Liver (tissue), 3 donors: ENCODE results near the gene MYH14.

Experiments used
- ATF3 ChIP-seq: IDR thresholded peaks from 2 replicates; pipeline ENCODE4 v1.6.1; 2016; ENCODE audit warnings: antibody characterized with exemption
- CTCF ChIP-seq: fragments of 150-350 bp; IDR thresholded peaks from 2 replicates; pipeline ENCODE4 v1.5.1; 2017; ENCODE audit warnings: improper control_type of control experiment, low read depth, low read length; ENCODE audit not compliant: missing input control
- FOXA1 ChIP-seq: IDR thresholded peaks from 2 replicates; pipeline ENCODE4 v1.6.1; 2016; ENCODE audit warnings: antibody characterized with exemption
- MAX ChIP-seq: IDR thresholded peaks from 2 replicates; pipeline ENCODE4 v1.6.1; 2016; ENCODE audit warnings: antibody characterized with exemption
- NR2F2 ChIP-seq: IDR thresholded peaks from 2 replicates; pipeline ENCODE4 v1.6.1; 2016; ENCODE audit warnings: antibody characterized with exemption
- SP1 ChIP-seq: IDR thresholded peaks from 2 replicates; pipeline ENCODE4 v1.6.1; 2018; ENCODE audit warnings: antibody characterized with exemption, mild to moderate bottlenecking
- TAF1 ChIP-seq: conservative IDR thresholded peaks from 2 replicates; pipeline ENCODE4 v1.6.1; 2016; ENCODE audit warnings: antibody characterized with exemption, mild to moderate bottlenecking
- YY1 ChIP-seq: IDR thresholded peaks from 2 replicates; pipeline ENCODE4 v1.6.1; 2016; ENCODE audit warnings: antibody characterized with exemption, mild to moderate bottlenecking
- TF ChIP-seq, protein P1 (sequence below): IDR thresholded peaks from 2 replicates; pipeline ENCODE4 v1.6.1; 2016; ENCODE audit warnings: antibody characterized with exemption
- TF ChIP-seq, protein P2 (sequence below): IDR thresholded peaks from 2 replicates; pipeline ENCODE4 v1.6.1; 2016; ENCODE audit warnings: antibody characterized with exemption, mild to moderate bottlenecking
- donor health status: healthy.
- donor health status: healthy.

- no peak for TF ChIP-seq YY1
- no peak for TF ChIP-seq NR2F2
- no peak for TF ChIP-seq CTCF
- TF ChIP-seq, protein P1, sequence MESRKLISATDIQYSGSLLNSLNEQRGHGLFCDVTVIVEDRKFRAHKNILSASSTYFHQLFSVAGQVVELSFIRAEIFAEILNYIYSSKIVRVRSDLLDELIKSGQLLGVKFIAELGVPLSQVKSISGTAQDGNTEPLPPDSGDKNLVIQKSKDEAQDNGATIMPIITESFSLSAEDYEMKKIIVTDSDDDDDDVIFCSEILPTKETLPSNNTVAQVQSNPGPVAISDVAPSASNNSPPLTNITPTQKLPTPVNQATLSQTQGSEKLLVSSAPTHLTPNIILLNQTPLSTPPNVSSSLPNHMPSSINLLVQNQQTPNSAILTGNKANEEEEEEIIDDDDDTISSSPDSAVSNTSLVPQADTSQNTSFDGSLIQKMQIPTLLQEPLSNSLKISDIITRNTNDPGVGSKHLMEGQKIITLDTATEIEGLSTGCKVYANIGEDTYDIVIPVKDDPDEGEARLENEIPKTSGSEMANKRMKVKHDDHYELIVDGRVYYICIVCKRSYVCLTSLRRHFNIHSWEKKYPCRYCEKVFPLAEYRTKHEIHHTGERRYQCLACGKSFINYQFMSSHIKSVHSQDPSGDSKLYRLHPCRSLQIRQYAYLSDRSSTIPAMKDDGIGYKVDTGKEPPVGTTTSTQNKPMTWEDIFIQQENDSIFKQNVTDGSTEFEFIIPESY, result no peak
- TF ChIP-seq, protein P2, sequence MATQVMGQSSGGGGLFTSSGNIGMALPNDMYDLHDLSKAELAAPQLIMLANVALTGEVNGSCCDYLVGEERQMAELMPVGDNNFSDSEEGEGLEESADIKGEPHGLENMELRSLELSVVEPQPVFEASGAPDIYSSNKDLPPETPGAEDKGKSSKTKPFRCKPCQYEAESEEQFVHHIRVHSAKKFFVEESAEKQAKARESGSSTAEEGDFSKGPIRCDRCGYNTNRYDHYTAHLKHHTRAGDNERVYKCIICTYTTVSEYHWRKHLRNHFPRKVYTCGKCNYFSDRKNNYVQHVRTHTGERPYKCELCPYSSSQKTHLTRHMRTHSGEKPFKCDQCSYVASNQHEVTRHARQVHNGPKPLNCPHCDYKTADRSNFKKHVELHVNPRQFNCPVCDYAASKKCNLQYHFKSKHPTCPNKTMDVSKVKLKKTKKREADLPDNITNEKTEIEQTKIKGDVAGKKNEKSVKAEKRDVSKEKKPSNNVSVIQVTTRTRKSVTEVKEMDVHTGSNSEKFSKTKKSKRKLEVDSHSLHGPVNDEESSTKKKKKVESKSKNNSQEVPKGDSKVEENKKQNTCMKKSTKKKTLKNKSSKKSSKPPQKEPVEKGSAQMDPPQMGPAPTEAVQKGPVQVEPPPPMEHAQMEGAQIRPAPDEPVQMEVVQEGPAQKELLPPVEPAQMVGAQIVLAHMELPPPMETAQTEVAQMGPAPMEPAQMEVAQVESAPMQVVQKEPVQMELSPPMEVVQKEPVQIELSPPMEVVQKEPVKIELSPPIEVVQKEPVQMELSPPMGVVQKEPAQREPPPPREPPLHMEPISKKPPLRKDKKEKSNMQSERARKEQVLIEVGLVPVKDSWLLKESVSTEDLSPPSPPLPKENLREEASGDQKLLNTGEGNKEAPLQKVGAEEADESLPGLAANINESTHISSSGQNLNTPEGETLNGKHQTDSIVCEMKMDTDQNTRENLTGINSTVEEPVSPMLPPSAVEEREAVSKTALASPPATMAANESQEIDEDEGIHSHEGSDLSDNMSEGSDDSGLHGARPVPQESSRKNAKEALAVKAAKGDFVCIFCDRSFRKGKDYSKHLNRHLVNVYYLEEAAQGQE, result no peak
- no peak for TF ChIP-seq MAX
- no peak for TF ChIP-seq TAF1
- TF ChIP-seq FOXA1, result no peak
- TF ChIP-seq ATF3, result no peak
- no peak for TF ChIP-seq SP1
Observed at GRCh38 chr19:50266896-50267295, 63.5 kb downstream of the MYH14 start.
